ENCODE measurements around the gene DGKD.
"Not testable (repeated sequence)": the region's sequence is repeated elsewhere in the genome, so short reads cannot be mapped to it uniquely, and the experiment has no call there.

The DGKD gene

GRCh38 chr2:233387225-233387624, 32.9 kb downstream of the DGKD start:
- TF ChIP-seq POLR2AphosphoS5 (IDR thresholded peaks at IDR 0.05; ENCODE audit: low read depth, low read length) (no peak), POLR2A (IDR thresholded peaks at IDR 0.05; ENCODE audit: low read depth, low read length) (no peak), PAX5 (IDR thresholded peaks at IDR 0.05; ENCODE audit: insufficient read depth, low read length, severe bottlenecking) (no peak), POU2F2 (IDR thresholded peaks at IDR 0.05; ENCODE audit: low read depth, low read length) (no peak), SPI1 (IDR thresholded peaks at IDR 0.05; ENCODE audit: low read depth, low read length) (no peak), TAF1 (IDR thresholded peaks at IDR 0.05; ENCODE audit: low read depth, low read length) (no peak)
- FAIRE-seq (peak; percentile 20), DNase-seq (ENCODE audit: insufficient read length, low spot score) (no peak)

GRCh38 chr2:233387667-233388528, 33.6 kb downstream of the DGKD start:
- FAIRE-seq, result peak; percentile 35
- no peak for DNase-seq (ENCODE audit: insufficient read length, low spot score)
- no peak for TF ChIP-seq POU2F2 (IDR thresholded peaks at IDR 0.05; ENCODE audit: low read depth, low read length)
- no peak for TF ChIP-seq POLR2A (IDR thresholded peaks at IDR 0.05; ENCODE audit: low read depth, low read length)
- TF ChIP-seq SPI1 (IDR thresholded peaks at IDR 0.05; ENCODE audit: low read depth, low read length), result no peak
- TF ChIP-seq TAF1 (IDR thresholded peaks at IDR 0.05; ENCODE audit: low read depth, low read length), result no peak
- TF ChIP-seq PAX5 (IDR thresholded peaks at IDR 0.05; ENCODE audit: insufficient read depth, low read length, severe bottlenecking), result no peak
- no peak for TF ChIP-seq POLR2AphosphoS5 (IDR thresholded peaks at IDR 0.05; ENCODE audit: low read depth, low read length)

GRCh38 chr2:233389601-233390125, 35.4 kb downstream of the DGKD start:
- no peak for TF ChIP-seq POLR2AphosphoS5 (IDR thresholded peaks at IDR 0.05; ENCODE audit: low read depth, low read length)
- no peak for TF ChIP-seq SPI1 (IDR thresholded peaks at IDR 0.05; ENCODE audit: low read depth, low read length)
- no peak for TF ChIP-seq POU2F2 (IDR thresholded peaks at IDR 0.05; ENCODE audit: low read depth, low read length)
- no peak for TF ChIP-seq TAF1 (IDR thresholded peaks at IDR 0.05; ENCODE audit: low read depth, low read length)
- no peak for TF ChIP-seq PAX5 (IDR thresholded peaks at IDR 0.05; ENCODE audit: insufficient read depth, low read length, severe bottlenecking)
- no peak for TF ChIP-seq POLR2A (IDR thresholded peaks at IDR 0.05; ENCODE audit: low read depth, low read length)
- no peak for DNase-seq (ENCODE audit: insufficient read length, low spot score)
- no peak for FAIRE-seq

- no peak for TF ChIP-seq POU2F2 (IDR thresholded peaks at IDR 0.05; ENCODE audit: low read depth, low read length)
- TF ChIP-seq PAX5 (IDR thresholded peaks at IDR 0.05; ENCODE audit: insufficient read depth, low read length, severe bottlenecking), result no peak
- TF ChIP-seq POLR2A (IDR thresholded peaks at IDR 0.05; ENCODE audit: low read depth, low read length), result no peak
- TF ChIP-seq POLR2AphosphoS5 (IDR thresholded peaks at IDR 0.05; ENCODE audit: low read depth, low read length), result no peak
- TF ChIP-seq SPI1 (IDR thresholded peaks at IDR 0.05; ENCODE audit: low read depth, low read length), result no peak
- TF ChIP-seq TAF1 (IDR thresholded peaks at IDR 0.05; ENCODE audit: low read depth, low read length), result no peak
- no peak for FAIRE-seq
These were observed 41.4 kb downstream of the DGKD start for GRCh38 chr2:233395687-233396086.

GRCh38 chr2:233396726-233397665, 42.7 kb downstream of the DGKD start:
- FAIRE-seq; DNase-seq (ENCODE audit: insufficient read length, low spot score): not testable (repeated sequence)

More at GRCh38 chr2:233395687-233396086, 41.4 kb downstream of the DGKD start:
- DNase-seq (ENCODE audit: insufficient read length, low spot score), result no peak

GRCh38 chr2:233399306-233400225, 45.3 kb downstream of the DGKD start:
- DNase-seq (ENCODE audit: insufficient read length, low spot score), result no peak
- TF ChIP-seq PAX5 (IDR thresholded peaks at IDR 0.05; ENCODE audit: insufficient read depth, low read length, severe bottlenecking) (no peak), POU2F2 (IDR thresholded peaks at IDR 0.05; ENCODE audit: low read depth, low read length) (no peak), SPI1 (IDR thresholded peaks at IDR 0.05; ENCODE audit: low read depth, low read length) (0 out of 2 replicates have a peak, but pooled peaks have one; percentile 7), POLR2AphosphoS5 (IDR thresholded peaks at IDR 0.05; ENCODE audit: low read depth, low read length) (no peak)
- no peak for FAIRE-seq

- no peak for FAIRE-seq
- no peak for DNase-seq (ENCODE audit: insufficient read length, low spot score)
- TF ChIP-seq TAF1 (IDR thresholded peaks at IDR 0.05; ENCODE audit: low read depth, low read length), result no peak
- no peak for TF ChIP-seq POLR2A (IDR thresholded peaks at IDR 0.05; ENCODE audit: low read depth, low read length)
- TF ChIP-seq POU2F2 (IDR thresholded peaks at IDR 0.05; ENCODE audit: low read depth, low read length), result no peak
- TF ChIP-seq SPI1 (IDR thresholded peaks at IDR 0.05; ENCODE audit: low read depth, low read length), result no peak
- TF ChIP-seq PAX5 (IDR thresholded peaks at IDR 0.05; ENCODE audit: insufficient read depth, low read length, severe bottlenecking), result no peak
- no peak for TF ChIP-seq POLR2AphosphoS5 (IDR thresholded peaks at IDR 0.05; ENCODE audit: low read depth, low read length)
These were observed 46.0 kb downstream of the DGKD start for GRCh38 chr2:233400341-233400740.

GRCh38 chr2:233400961-233401360, 46.7 kb downstream of the DGKD start:
- TF ChIP-seq POLR2A (IDR thresholded peaks at IDR 0.05; ENCODE audit: low read depth, low read length) (no peak), SPI1 (IDR thresholded peaks at IDR 0.05; ENCODE audit: low read depth, low read length) (no peak), POLR2AphosphoS5 (IDR thresholded peaks at IDR 0.05; ENCODE audit: low read depth, low read length) (no peak), POU2F2 (IDR thresholded peaks at IDR 0.05; ENCODE audit: low read depth, low read length) (no peak), TAF1 (IDR thresholded peaks at IDR 0.05; ENCODE audit: low read depth, low read length) (no peak), PAX5 (IDR thresholded peaks at IDR 0.05; ENCODE audit: insufficient read depth, low read length, severe bottlenecking) (no peak)
- no peak for DNase-seq (ENCODE audit: insufficient read length, low spot score)
- no peak for FAIRE-seq

Data from GM12891 (cell line).